Erythroblast (primary cell): ENCODE results near the gene KDM1A.

Experiments
- GATA1 ChIP-seq: IDR thresholded peaks from 2 replicates; pipeline ENCODE4 v1.6.1; 2011; ENCODE audit warnings: low read depth, mild to moderate bottlenecking, control low read depth, low read length, moderate library complexity
- POLR2A ChIP-seq: IDR thresholded peaks from 2 replicates; pipeline ENCODE4 v1.6.1; 2011; ENCODE audit warnings: mild to moderate bottlenecking, low read length

GRCh38 chr1:23124259-23125026, 105.2 kb downstream of the KDM1A start:
- TF ChIP-seq POLR2A (no peak), GATA1 (no peak)
